Liver (tissue), 9 donors: ENCODE data around the gene CD109. TPM values are rescaled to one million over a fixed set of nuclear protein-coding genes. Genes with fewer than 3 reads are reported as not detected.

Source experiments
- DNase-seq: peaks from one replicate; pipeline ENCODE4 v3.0.0-alpha.2; 2017; ENCODE audit warnings: low spot score
- H3K27ac ChIP-seq, 2 donors: one replicate each; pipeline ENCODE4 v1.7.0; 2013; ENCODE audit warnings: inconsistent platforms in 2 of 2, low read length in 2 of 2, control low read depth in 1 of 2, low read depth in 1 of 2, mild to moderate bottlenecking in 1 of 2
- H3K27me3 ChIP-seq, 4 donors: one replicate each; pipeline versions ENCODE4 v1.6.1 to v1.7.0; 2013; ENCODE audit warnings: low read length in 3 of 4, inconsistent platforms in 1 of 4, mild to moderate bottlenecking in 1 of 4, moderate library complexity in 1 of 4; ENCODE audit not compliant: control insufficient read depth in 4 of 4, insufficient read depth in 4 of 4
- H3K36me3 ChIP-seq, 4 donors: one replicate each; pipeline versions ENCODE4 v1.6.1 to v1.7.0; 2013; ENCODE audit warnings: low read length in 3 of 4, mild to moderate bottlenecking in 3 of 4, low read depth in 1 of 4, moderate library complexity in 1 of 4; ENCODE audit not compliant: control insufficient read depth in 4 of 4, insufficient read depth in 3 of 4
- H3K4me1 ChIP-seq, 4 donors: one replicate each; pipeline versions ENCODE4 v1.6.1 to v1.7.0; 2013; ENCODE audit warnings: low read length in 3 of 4, mild to moderate bottlenecking in 3 of 4, moderate library complexity in 1 of 4; ENCODE audit not compliant: control insufficient read depth in 4 of 4, insufficient read depth in 4 of 4
- H3K4me3 ChIP-seq, 3 donors: one replicate each; pipeline versions ENCODE4 v1.6.1 to v1.7.0; 2013; ENCODE audit warnings: low read length in 3 of 3, control low read depth in 1 of 3, low read depth in 1 of 3, mild to moderate bottlenecking in 1 of 3
- H3K9ac ChIP-seq, 2 donors: one replicate each; pipeline ENCODE4 v1.7.0; 2013; ENCODE audit warnings: low read length in 2 of 2, mild to moderate bottlenecking in 2 of 2, moderate library complexity in 2 of 2, control low read depth in 1 of 2, low read depth in 1 of 2
- H3K9me3 ChIP-seq, 4 donors: one replicate each; pipeline versions ENCODE4 v1.6.1 to v1.7.0; 2013; ENCODE audit warnings: low read length in 3 of 4; ENCODE audit not compliant: control insufficient read depth in 4 of 4
- EGR1 ChIP-seq, 2 donors: IDR thresholded peaks; 2 replicates each; pipeline ENCODE4 v1.6.1; 2016 to 2018; ENCODE audit warnings: antibody characterized with exemption in 2 of 2, low read depth in 2 of 2
- FOXA1 ChIP-seq: IDR thresholded peaks from 2 replicates; pipeline ENCODE4 v1.6.1; 2016; ENCODE audit warnings: antibody characterized with exemption
- FOXA2 ChIP-seq: IDR thresholded peaks from 2 replicates; pipeline ENCODE4 v1.6.1; 2016; ENCODE audit warnings: antibody characterized with exemption
- GABPA ChIP-seq, 2 donors: IDR thresholded peaks in 1 of 2; conservative IDR thresholded peaks in 1 of 2; 2 replicates each; pipeline ENCODE4 v1.6.1; 2016; ENCODE audit warnings: antibody characterized with exemption in 2 of 2, mild to moderate bottlenecking in 1 of 2, moderate library complexity in 1 of 2
- HNF4A ChIP-seq, 2 donors: conservative IDR thresholded peaks; 2 replicates each; pipeline ENCODE4 v1.6.1; 2016; ENCODE audit warnings: antibody characterized with exemption in 2 of 2, mild to moderate bottlenecking in 2 of 2
- HNF4G ChIP-seq: IDR thresholded peaks from 2 replicates; pipeline ENCODE4 v1.6.1; 2016; ENCODE audit warnings: antibody characterized with exemption
- JUND ChIP-seq, 2 donors: IDR thresholded peaks; 2 replicates each; pipeline ENCODE4 v1.6.1; 2016; ENCODE audit warnings: antibody characterized with exemption in 2 of 2
- NR2F2 ChIP-seq: IDR thresholded peaks from 2 replicates; pipeline ENCODE4 v1.6.1; 2016; ENCODE audit warnings: antibody characterized with exemption
- RAD21 ChIP-seq, 2 donors: IDR thresholded peaks; 2 replicates each; pipeline ENCODE4 v1.6.1; 2016; ENCODE audit warnings: antibody characterized with exemption in 2 of 2, mild to moderate bottlenecking in 2 of 2
- RXRA ChIP-seq, 2 donors: IDR thresholded peaks; 2 replicates each; pipeline ENCODE4 v1.6.1; 2017 to 2018; ENCODE audit warnings: antibody characterized with exemption in 2 of 2, mild to moderate bottlenecking in 1 of 2
- SP1 ChIP-seq: IDR thresholded peaks from 2 replicates; pipeline ENCODE4 v1.6.1; 2018; ENCODE audit warnings: antibody characterized with exemption, mild to moderate bottlenecking
- TAF1 ChIP-seq: conservative IDR thresholded peaks from 2 replicates; pipeline ENCODE4 v1.6.1; 2016; ENCODE audit warnings: antibody characterized with exemption, mild to moderate bottlenecking
- YY1 ChIP-seq: IDR thresholded peaks from 2 replicates; pipeline ENCODE4 v1.6.1; 2016; ENCODE audit warnings: antibody characterized with exemption, mild to moderate bottlenecking
- WGBS: extraction: QIAGEN DNeasy Blood & Tissue Kit; methylation state at CpG from one replicate; pipeline ENCODE4 v1.1.7; 2013; 5-methylcytosine and 5-hydroxymethylcytosine counted together
- polyA plus RNA-seq, 2 donors: library from polyadenylated mRNA; stranded (reverse) in 1 of 2; unstranded in 1 of 2; fragments of 200-250 nt in 1 of 2; fragments of >200 nt in 1 of 2; fragmentation: Nextera tagmentation in 1 of 2; extraction: Ambion mirVana in 1 of 2; gene quantifications; one replicate each; pipeline versions ENCODE4 v1.2.1 to v1.2.3, GENCODE V29; 2013 to 2015
- total RNA-seq, 2 donors: library from RNA; depleted of rRNA; stranded (reverse); fragments of >200 nt; gene quantifications; one replicate each; pipeline ENCODE4 v1.2.3, GENCODE V29; 2014
- TF ChIP-seq, protein P1 (sequence below): IDR thresholded peaks from 2 replicates; pipeline ENCODE4 v1.6.1; 2016; ENCODE audit warnings: antibody characterized with exemption
- TF ChIP-seq, protein P2 (sequence below): IDR thresholded peaks from 2 replicates; pipeline ENCODE4 v1.6.1; 2016; ENCODE audit warnings: antibody characterized with exemption
- TF ChIP-seq, protein P3 (sequence below): IDR thresholded peaks from 2 replicates; pipeline ENCODE4 v1.6.1; 2016; ENCODE audit warnings: antibody characterized with exemption
- TF ChIP-seq, protein P4 (sequence below): fragments of 150-350 bp; IDR thresholded peaks from 2 replicates; pipeline ENCODE4 v1.5.1; 2017; ENCODE audit warnings: improper control_type of control experiment, low read depth, low read length; ENCODE audit not compliant: missing input control
- TF ChIP-seq, protein P5 (sequence below): IDR thresholded peaks from 2 replicates; pipeline ENCODE4 v1.6.1; 2016; ENCODE audit warnings: antibody characterized with exemption, mild to moderate bottlenecking
- donor health status: healthy.
- donor health status: healthy.
- donor health status: healthy.
- donor health status: healthy.
- donor health status: healthy.

Gene CD109
- total and polyA plus RNA-seq, 4 donors, result 0.18 to 2.0 (median 0.32) TPM

DNA sequence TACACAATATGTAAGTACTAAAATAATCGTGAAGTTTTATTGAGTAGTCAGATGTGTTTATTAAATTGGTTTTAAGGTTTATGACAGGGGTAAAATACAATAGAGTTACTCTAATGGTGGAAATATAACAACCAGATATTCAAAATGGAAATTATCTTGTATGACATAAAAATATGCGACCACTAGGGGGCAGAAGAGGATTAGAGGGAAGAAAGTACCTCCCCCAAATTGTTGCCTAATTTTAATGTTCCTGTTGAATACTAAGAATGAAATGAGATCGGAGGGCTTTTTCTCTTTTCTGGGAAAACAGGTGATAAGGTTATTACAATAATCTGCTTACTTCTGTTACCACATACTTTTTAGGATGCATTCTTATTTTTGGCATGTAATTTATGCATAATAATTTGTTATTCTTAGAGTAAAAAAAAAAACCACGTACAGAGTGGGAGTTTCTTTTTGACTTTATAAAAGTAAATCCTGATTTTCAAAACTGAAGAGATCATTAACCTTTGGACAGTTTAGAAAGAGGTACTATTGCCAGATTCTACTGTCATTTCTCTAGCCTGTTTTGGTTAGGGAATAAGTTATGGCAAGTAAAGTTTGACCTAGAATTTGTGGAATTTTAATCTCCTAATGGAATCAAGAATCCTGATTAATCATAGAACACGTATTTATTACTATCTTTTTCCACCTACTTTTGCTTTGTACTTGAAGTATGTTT lies 159.2 kb downstream of the CD109 start:
- WGBS, result 7% methylated on average over 5 of the region's 5 CpGs

More for the DNA sequence above, 159.2 kb downstream of the CD109 start:
- no peak for DNase-seq
- Histone ChIP-seq H3K4me3 (peak overlapping the region; percentile 29 to 61 (median 37)), H3K9me3 (no peaks in the 10 kb centered on the region), H3K27me3 (no peaks in the 10 kb centered on the region), H3K4me1 (peaks cover 0 to 8% (median 0%) of the 10 kb centered on the region in 4 donors), H3K36me3 (no peaks in the 10 kb centered on the region), H3K9ac (peak overlapping the region in 1 of 2 donors; percentile 81), H3K27ac (peak overlapping the region; percentile 37 to 63)
- TF ChIP-seq YY1, result no peak
- no peak for TF ChIP-seq FOXA1
- peak; percentile 11 for TF ChIP-seq NR2F2
- TF ChIP-seq HNF4G, result no peak
- TF ChIP-seq, protein P1, sequence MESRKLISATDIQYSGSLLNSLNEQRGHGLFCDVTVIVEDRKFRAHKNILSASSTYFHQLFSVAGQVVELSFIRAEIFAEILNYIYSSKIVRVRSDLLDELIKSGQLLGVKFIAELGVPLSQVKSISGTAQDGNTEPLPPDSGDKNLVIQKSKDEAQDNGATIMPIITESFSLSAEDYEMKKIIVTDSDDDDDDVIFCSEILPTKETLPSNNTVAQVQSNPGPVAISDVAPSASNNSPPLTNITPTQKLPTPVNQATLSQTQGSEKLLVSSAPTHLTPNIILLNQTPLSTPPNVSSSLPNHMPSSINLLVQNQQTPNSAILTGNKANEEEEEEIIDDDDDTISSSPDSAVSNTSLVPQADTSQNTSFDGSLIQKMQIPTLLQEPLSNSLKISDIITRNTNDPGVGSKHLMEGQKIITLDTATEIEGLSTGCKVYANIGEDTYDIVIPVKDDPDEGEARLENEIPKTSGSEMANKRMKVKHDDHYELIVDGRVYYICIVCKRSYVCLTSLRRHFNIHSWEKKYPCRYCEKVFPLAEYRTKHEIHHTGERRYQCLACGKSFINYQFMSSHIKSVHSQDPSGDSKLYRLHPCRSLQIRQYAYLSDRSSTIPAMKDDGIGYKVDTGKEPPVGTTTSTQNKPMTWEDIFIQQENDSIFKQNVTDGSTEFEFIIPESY, result no peak
- TF ChIP-seq, protein P2, sequence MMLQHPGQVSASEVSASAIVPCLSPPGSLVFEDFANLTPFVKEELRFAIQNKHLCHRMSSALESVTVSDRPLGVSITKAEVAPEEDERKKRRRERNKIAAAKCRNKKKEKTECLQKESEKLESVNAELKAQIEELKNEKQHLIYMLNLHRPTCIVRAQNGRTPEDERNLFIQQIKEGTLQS, result no peak
- peak; percentile 10 to 53 for TF ChIP-seq RXRA (IDR thresholded peaks at IDR 0.05)
- peak in 1 of 2 donors; percentile 25 for TF ChIP-seq HNF4A (conservative IDR thresholded peaks at IDR 0.05)
- no peak for TF ChIP-seq GABPA (IDR thresholded peaks at IDR 0.05 in 1 of 2, conservative IDR thresholded peaks at IDR 0.05 in 1 of 2)
- TF ChIP-seq, protein P3, sequence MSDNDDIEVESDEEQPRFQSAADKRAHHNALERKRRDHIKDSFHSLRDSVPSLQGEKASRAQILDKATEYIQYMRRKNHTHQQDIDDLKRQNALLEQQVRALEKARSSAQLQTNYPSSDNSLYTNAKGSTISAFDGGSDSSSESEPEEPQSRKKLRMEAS, result no peak
- TF ChIP-seq FOXA2, result no peak
- no peak for TF ChIP-seq TAF1
- TF ChIP-seq, protein P4, sequence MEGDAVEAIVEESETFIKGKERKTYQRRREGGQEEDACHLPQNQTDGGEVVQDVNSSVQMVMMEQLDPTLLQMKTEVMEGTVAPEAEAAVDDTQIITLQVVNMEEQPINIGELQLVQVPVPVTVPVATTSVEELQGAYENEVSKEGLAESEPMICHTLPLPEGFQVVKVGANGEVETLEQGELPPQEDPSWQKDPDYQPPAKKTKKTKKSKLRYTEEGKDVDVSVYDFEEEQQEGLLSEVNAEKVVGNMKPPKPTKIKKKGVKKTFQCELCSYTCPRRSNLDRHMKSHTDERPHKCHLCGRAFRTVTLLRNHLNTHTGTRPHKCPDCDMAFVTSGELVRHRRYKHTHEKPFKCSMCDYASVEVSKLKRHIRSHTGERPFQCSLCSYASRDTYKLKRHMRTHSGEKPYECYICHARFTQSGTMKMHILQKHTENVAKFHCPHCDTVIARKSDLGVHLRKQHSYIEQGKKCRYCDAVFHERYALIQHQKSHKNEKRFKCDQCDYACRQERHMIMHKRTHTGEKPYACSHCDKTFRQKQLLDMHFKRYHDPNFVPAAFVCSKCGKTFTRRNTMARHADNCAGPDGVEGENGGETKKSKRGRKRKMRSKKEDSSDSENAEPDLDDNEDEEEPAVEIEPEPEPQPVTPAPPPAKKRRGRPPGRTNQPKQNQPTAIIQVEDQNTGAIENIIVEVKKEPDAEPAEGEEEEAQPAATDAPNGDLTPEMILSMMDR, result peak; percentile 65
- TF ChIP-seq RAD21 (IDR thresholded peaks at IDR 0.05), result peak; percentile 86 to 87
- TF ChIP-seq SP1, result peak; percentile 30
- TF ChIP-seq, protein P5, sequence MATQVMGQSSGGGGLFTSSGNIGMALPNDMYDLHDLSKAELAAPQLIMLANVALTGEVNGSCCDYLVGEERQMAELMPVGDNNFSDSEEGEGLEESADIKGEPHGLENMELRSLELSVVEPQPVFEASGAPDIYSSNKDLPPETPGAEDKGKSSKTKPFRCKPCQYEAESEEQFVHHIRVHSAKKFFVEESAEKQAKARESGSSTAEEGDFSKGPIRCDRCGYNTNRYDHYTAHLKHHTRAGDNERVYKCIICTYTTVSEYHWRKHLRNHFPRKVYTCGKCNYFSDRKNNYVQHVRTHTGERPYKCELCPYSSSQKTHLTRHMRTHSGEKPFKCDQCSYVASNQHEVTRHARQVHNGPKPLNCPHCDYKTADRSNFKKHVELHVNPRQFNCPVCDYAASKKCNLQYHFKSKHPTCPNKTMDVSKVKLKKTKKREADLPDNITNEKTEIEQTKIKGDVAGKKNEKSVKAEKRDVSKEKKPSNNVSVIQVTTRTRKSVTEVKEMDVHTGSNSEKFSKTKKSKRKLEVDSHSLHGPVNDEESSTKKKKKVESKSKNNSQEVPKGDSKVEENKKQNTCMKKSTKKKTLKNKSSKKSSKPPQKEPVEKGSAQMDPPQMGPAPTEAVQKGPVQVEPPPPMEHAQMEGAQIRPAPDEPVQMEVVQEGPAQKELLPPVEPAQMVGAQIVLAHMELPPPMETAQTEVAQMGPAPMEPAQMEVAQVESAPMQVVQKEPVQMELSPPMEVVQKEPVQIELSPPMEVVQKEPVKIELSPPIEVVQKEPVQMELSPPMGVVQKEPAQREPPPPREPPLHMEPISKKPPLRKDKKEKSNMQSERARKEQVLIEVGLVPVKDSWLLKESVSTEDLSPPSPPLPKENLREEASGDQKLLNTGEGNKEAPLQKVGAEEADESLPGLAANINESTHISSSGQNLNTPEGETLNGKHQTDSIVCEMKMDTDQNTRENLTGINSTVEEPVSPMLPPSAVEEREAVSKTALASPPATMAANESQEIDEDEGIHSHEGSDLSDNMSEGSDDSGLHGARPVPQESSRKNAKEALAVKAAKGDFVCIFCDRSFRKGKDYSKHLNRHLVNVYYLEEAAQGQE, result no peak
- peak in 1 of 2 donors; percentile 14 for TF ChIP-seq JUND (IDR thresholded peaks at IDR 0.05)
- TF ChIP-seq EGR1 (IDR thresholded peaks at IDR 0.05; ENCODE audit: low read depth in 2 of 2), result no peak
